ENCODE results near the gene HIC1. TPM values are rescaled to one million over a fixed set of nuclear protein-coding genes. Genes with fewer than 3 reads are reported as not detected.

Gene HIC1
- total RNA-seq, 1 experiment from 2014 or later: 1.4 TPM

GRCh38 chr17:2071455-2072281 is 16.8 kb downstream of the HIC1 start:
- Histone ChIP-seq H3K4me3 (ENCODE audit: low read depth in 2 of 2, low read length in 2 of 2) (no peak overlapping the region), H3K27me3 (ENCODE audit: control insufficient read depth, insufficient read depth, low read length) (no peaks in the 10 kb centered on the region), H3K27ac (ENCODE audit: low read length) (no peak overlapping the region), H3K4me1 (ENCODE audit: control insufficient read depth, insufficient read depth, low read length) (no peaks in the 10 kb centered on the region), H3K36me3 (ENCODE audit: control insufficient read depth, insufficient read depth, low read length) (no peaks in the 10 kb centered on the region; the same call in 1 of the 2 replicates), H3K9me3 (ENCODE audit: control insufficient read depth, insufficient read depth, low read depth, low read length) (no peaks in the 10 kb centered on the region)
- DNase-seq (ENCODE audit: low read depth, low spot score): no peak
- no peak for TF ChIP-seq POLR2AphosphoS5 (IDR thresholded peaks at IDR 0.05; ENCODE audit: low read depth, low read length)
- no peak for TF ChIP-seq REST (IDR thresholded peaks at IDR 0.05; ENCODE audit: insufficient read depth in 1 of 2, low read depth in 2 of 2, low read length in 1 of 2)
- TF ChIP-seq SIN3A (IDR thresholded peaks at IDR 0.05; ENCODE audit: borderline replicate concordance, insufficient read depth, low read depth, low read length): no peak
- no peak for TF ChIP-seq TCF7L2 (IDR thresholded peaks at IDR 0.05; ENCODE audit: low read depth, low read length)
- TF ChIP-seq CTCF (IDR thresholded peaks at IDR 0.05): no peak
- no peak for ATAC-seq
- ChIA-PET CTCF (no interaction called here), POLR2A (no interaction called here)
- in situ Hi-C loops (cut with HindIII; ENCODE audit: low pct_unique_long_range_greater_than_20kb, low sequenced_read_pairs): no loop called here
- intact Hi-C loops (cut with micrococcal nuclease; ENCODE audit: unreplicated experiment): no loop called here
- no TSS peak for BruUV-seq (replicated peaks)

- TF ChIP-seq POLR2AphosphoS5 (IDR thresholded peaks at IDR 0.05; ENCODE audit: low read depth, low read length) (no peak), REST (IDR thresholded peaks at IDR 0.05; ENCODE audit: insufficient read depth in 1 of 2, low read depth in 2 of 2, low read length in 1 of 2) (no peak), TCF7L2 (IDR thresholded peaks at IDR 0.05; ENCODE audit: low read depth, low read length) (no peak)
- Histone ChIP-seq H3K9me3 (ENCODE audit: control insufficient read depth, insufficient read depth, low read depth, low read length) (no peaks in the 10 kb centered on the region), H3K27me3 (ENCODE audit: control insufficient read depth, insufficient read depth, low read length) (no peaks in the 10 kb centered on the region), H3K4me3 (ENCODE audit: low read depth in 2 of 2, low read length in 2 of 2) (no peak overlapping the region), H3K27ac (ENCODE audit: low read length) (no peak overlapping the region), H3K4me1 (ENCODE audit: control insufficient read depth, insufficient read depth, low read length) (no peaks in the 10 kb centered on the region), H3K36me3 (ENCODE audit: control insufficient read depth, insufficient read depth, low read length) (no peaks in the 10 kb centered on the region; the same call in 1 of the 2 replicates)
- CTCF ChIA-PET: interaction anchor here (0.6 kb wide), 1 partner anchor 9 kb away, joined by 3 read pairs; no protein-coding TSS in a partner anchor
- no TSS peak for BruUV-seq (replicated peaks)
- no peak for DNase-seq (ENCODE audit: low read depth, low spot score)
- in situ Hi-C loops (cut with HindIII; ENCODE audit: low pct_unique_long_range_greater_than_20kb, low sequenced_read_pairs) (no loop called here), intact Hi-C loops (cut with micrococcal nuclease; ENCODE audit: unreplicated experiment) (no loop called here)
- POLR2A ChIA-PET: no interaction called here
- no peak for ATAC-seq
These were observed 20.0 kb downstream of the HIC1 start for GRCh38 chr17:2074919-2075318.
